Measurements from ENCODE around the gene DRD4. TPM values are rescaled to one million over a fixed set of nuclear protein-coding genes. Genes with fewer than 3 reads are reported as not detected.

DRD4 gene
- total and polyA plus RNA-seq, 2 of the 8 experiments (the other 6 are each of a cell fraction or from before 2014, with no cell fraction given) = 3.4 to 4.9 TPM

GRCh38 chr11:605286-606129 is 31.6 kb upstream of the DRD4 start (continued):
- TF ChIP-seq RNF2 (IDR thresholded peaks at IDR 0.05; ENCODE audit: borderline replicate concordance, low read depth, low read length, missing control alignments, poor library complexity, severe bottlenecking) (no peak), CREB1 (IDR thresholded peaks at IDR 0.05) (no peak), RBBP5 (IDR thresholded peaks at IDR 0.05; ENCODE audit: borderline replicate concordance, low read depth, low read length) (no peak)

Measured in H1 (cell line).